ENCODE data around the gene KIAA0825.

GRCh38 chr5:94420885-94421284 lies 197.5 kb downstream of the KIAA0825 start:
- TF ChIP-seq RAD21 (conservative IDR thresholded peaks at IDR 0.05) (no peak), CTCF (IDR thresholded peaks at IDR 0.05; ENCODE audit: poor library complexity, severe bottlenecking) (no peak), POLR2AphosphoS5 (IDR thresholded peaks at IDR 0.05) (no peak), EZH2 (IDR thresholded peaks at IDR 0.05; ENCODE audit: borderline replicate concordance, insufficient read depth, low read length, poor library complexity, severe bottlenecking) (no peak), EP300 (conservative IDR thresholded peaks at IDR 0.05; ENCODE audit: poor library complexity, severe bottlenecking) (no peak), SMC3 (conservative IDR thresholded peaks at IDR 0.05; ENCODE audit: poor library complexity) (no peak), TAF1 (IDR thresholded peaks at IDR 0.05; ENCODE audit: low read depth) (no peak), MXI1 (conservative IDR thresholded peaks at IDR 0.05; ENCODE audit: poor library complexity, severe bottlenecking) (no peak)
